ENCODE measurements around the gene SLC1A3. TPM values are rescaled to one million over a fixed set of nuclear protein-coding genes. Genes with fewer than 3 reads are reported as not detected.

The SLC1A3 gene
- total and polyA plus RNA-seq, 7 experiments from 2014 or later, result 0.32 to 3.1 (median 0.62) TPM; not detected in 3

DNA sequence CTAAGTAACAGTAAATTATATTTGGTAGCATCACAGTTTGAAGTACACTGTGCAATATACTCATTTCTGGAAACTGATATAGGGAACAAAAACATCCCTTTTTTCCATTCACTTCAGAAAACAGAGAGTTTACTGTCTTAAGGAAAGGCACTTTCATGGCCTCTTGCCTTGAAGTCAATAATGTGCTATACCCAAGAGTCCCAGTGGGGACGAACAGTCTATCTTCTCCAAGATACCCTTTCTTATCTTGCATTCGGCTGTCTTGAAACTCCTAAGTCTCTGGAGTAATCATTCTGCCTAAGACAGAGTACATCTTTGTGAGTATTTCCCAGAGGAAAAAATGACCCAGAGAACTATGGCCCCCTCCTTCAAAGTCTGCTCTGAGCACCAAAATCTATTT, 107.1 kb downstream of the SLC1A3 start:
- H3K4me1 ChIP-seq (ENCODE audit: control insufficient read depth in 2 of 2, insufficient read depth in 2 of 2, low read length in 2 of 2), result no peaks in the 10 kb centered on the region
- Mint-ChIP-seq H3K27me3 (peaks cover 0 to 4% (median 0%) of the 10 kb centered on the region in 5 donors), H3K4me1 (peaks cover 0 to 4% (median 0%) of the 10 kb centered on the region in 7 donors), H3K36me3 (peaks cover 0 to 12% (median 3%) of the 10 kb centered on the region in 5 donors), H3K9me3 (peaks cover 0 to 8% (median 3%) of the 10 kb centered on the region in 11 donors), H3K4me3 (no peak overlapping the region), H3K27ac (no peak overlapping the region)
- ATAC-seq (no peak), DNase-seq (no peak)
- intact Hi-C loops (cut with micrococcal nuclease), result no loop called here
- no peaks in the 10 kb centered on the region for H3K27me3 ChIP-seq (ENCODE audit: control insufficient read depth in 2 of 2, insufficient read depth in 2 of 2, low read length in 2 of 2)
- ChIA-PET CTCF (no interaction called here), POLR2A (no interaction called here)
- H3K9me3 ChIP-seq (ENCODE audit: control insufficient read depth in 2 of 3, low read length in 3 of 3), result no peaks in the 10 kb centered on the region
- no peaks in the 10 kb centered on the region for H3K36me3 ChIP-seq (ENCODE audit: control insufficient read depth in 2 of 3, insufficient read depth in 3 of 3, low read length in 3 of 3)
- no peak overlapping the region for H3K4me3 ChIP-seq (ENCODE audit: low read length)
- H3K27ac ChIP-seq (ENCODE audit: low read depth, low read length), result no peak overlapping the region

DNA sequence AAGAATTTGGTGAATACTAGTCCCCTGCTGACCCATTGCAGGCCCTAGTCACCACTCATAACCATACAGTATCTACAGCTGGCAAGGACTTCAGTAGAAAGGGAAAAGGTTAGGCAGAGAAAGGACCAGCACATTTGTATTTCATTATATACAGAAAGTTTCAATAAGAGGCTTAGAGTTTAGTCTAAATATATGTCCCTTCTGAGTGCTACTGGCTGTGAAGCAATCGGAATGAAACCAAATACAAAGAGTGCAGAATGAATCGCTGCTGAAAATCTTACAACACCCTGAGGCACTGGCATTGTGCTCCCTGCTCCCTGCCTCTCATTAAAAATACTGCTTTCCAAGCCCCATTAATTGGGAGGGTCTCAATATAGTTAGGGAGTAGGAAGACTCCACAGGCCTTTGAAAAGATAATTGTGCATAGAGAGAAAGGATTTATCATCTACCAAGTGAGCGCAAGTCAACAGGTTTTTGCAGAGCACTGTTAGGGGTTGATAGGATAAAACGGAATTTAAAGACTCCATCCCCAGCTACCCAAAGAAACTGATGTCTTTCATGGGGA, 110.8 kb downstream of the SLC1A3 start:
- H3K27me3 Mint-ChIP-seq, result no peaks in the 10 kb centered on the region
- ChIA-PET POLR2A (no interaction called here), CTCF (no interaction called here)
- no peak overlapping the region for H3K4me3 ChIP-seq (ENCODE audit: low read length)
- H3K27ac Mint-ChIP-seq, result no peak overlapping the region
- no peaks in the 10 kb centered on the region for H3K27me3 ChIP-seq (ENCODE audit: control insufficient read depth in 2 of 2, insufficient read depth in 2 of 2, low read length in 2 of 2)
- peaks cover 0 to 3% (median 0%) of the 10 kb centered on the region in 5 donors for H3K36me3 Mint-ChIP-seq
- ATAC-seq, result no peak
- DNase-seq, result no peak
- no peak overlapping the region for H3K27ac ChIP-seq (ENCODE audit: low read depth, low read length)
- no peaks in the 10 kb centered on the region for H3K4me1 ChIP-seq (ENCODE audit: control insufficient read depth in 2 of 2, insufficient read depth in 2 of 2, low read length in 2 of 2)
- intact Hi-C loops (cut with micrococcal nuclease), result no loop called here
- no peaks in the 10 kb centered on the region for H3K36me3 ChIP-seq (ENCODE audit: control insufficient read depth in 2 of 3, insufficient read depth in 3 of 3, low read length in 3 of 3)
- H3K4me3 Mint-ChIP-seq, result no peak overlapping the region
- peaks cover 0 to 8% (median under 1%) of the 10 kb centered on the region in 7 donors for H3K4me1 Mint-ChIP-seq
- H3K9me3 Mint-ChIP-seq, result no peaks in the 10 kb centered on the region
- H3K9me3 ChIP-seq (ENCODE audit: control insufficient read depth in 2 of 3, low read length in 3 of 3), result no peaks in the 10 kb centered on the region

DNA sequence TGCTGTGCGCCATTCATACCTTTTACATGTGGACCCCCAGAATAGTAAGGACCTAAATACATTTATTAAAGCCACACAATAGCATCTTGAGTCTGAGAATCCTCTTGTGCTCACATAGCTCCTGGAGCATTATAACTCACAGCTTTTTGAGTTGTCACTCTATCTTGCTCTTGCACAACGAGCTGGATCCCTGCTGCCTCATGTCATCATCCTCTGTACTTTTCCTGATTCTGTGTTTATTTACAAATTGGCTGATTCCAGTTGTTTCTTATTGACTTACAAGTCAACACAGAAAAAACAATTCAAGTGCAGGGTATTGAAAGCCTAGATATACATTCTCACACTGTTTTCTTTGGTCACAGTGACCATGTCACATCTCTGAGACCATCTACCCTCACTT, 112.9 kb downstream of the SLC1A3 start:
- ChIA-PET POLR2A (no interaction called here), CTCF (interaction anchor here (1.6 kb wide), 1 partner anchor 11 kb away, joined by 6 read pairs; no protein-coding TSS in a partner anchor)
- peaks cover 0 to 3% (median 0%) of the 10 kb centered on the region in 5 donors for H3K36me3 Mint-ChIP-seq
- no peaks in the 10 kb centered on the region for H3K4me1 ChIP-seq (ENCODE audit: control insufficient read depth in 2 of 2, insufficient read depth in 2 of 2, low read length in 2 of 2)
- peaks cover 12 to 25% (median 20%) of the 10 kb centered on the region in 7 donors for H3K4me1 Mint-ChIP-seq
- no peaks in the 10 kb centered on the region for H3K9me3 ChIP-seq (ENCODE audit: control insufficient read depth in 2 of 3, low read length in 3 of 3)
- no peaks in the 10 kb centered on the region for H3K27me3 ChIP-seq (ENCODE audit: control insufficient read depth in 2 of 2, insufficient read depth in 2 of 2, low read length in 2 of 2)
- DNase-seq (no peak), ATAC-seq (no peak)
- H3K27me3 Mint-ChIP-seq, result no peaks in the 10 kb centered on the region
- H3K9me3 Mint-ChIP-seq, result no peaks in the 10 kb centered on the region
- H3K4me3 ChIP-seq (ENCODE audit: low read length), result no peak overlapping the region
- no peak overlapping the region for H3K27ac Mint-ChIP-seq
- intact Hi-C loops (cut with micrococcal nuclease), result no loop called here
- no peak overlapping the region for H3K4me3 Mint-ChIP-seq
- H3K27ac ChIP-seq (ENCODE audit: low read depth, low read length), result no peak overlapping the region
- H3K36me3 ChIP-seq (ENCODE audit: control insufficient read depth in 2 of 3, insufficient read depth in 3 of 3, low read length in 3 of 3), result no peaks in the 10 kb centered on the region

DNA sequence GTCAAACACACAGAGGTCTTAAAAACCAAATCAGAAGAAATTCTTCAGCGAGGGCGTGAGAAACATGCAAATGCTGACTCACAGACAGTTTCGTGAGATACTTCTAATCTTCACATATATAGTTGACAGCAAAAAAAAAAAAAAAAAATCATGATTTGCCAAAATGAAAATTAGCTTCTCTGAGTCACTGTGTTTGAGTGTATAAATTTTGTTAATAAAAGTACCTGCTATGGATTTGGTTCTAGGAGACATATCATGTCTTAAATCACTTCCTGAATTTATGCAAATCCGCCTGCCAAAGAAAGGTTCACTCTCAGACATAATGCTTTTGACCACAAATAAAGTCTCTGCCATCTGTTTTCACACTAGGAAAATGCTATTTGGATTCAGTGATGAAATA, 114.3 kb downstream of the SLC1A3 start:
- Histone ChIP-seq H3K27ac (ENCODE audit: low read depth, low read length) (no peak overlapping the region), H3K9me3 (ENCODE audit: control insufficient read depth in 2 of 3, low read length in 3 of 3) (no peaks in the 10 kb centered on the region), H3K4me3 (ENCODE audit: low read length) (no peak overlapping the region), H3K36me3 (ENCODE audit: control insufficient read depth in 2 of 3, insufficient read depth in 3 of 3, low read length in 3 of 3) (no peaks in the 10 kb centered on the region), H3K4me1 (ENCODE audit: control insufficient read depth in 2 of 2, insufficient read depth in 2 of 2, low read length in 2 of 2) (peaks cover 0 to 2% of the 10 kb centered on the region in 2 donors), H3K27me3 (ENCODE audit: control insufficient read depth in 2 of 2, insufficient read depth in 2 of 2, low read length in 2 of 2) (no peaks in the 10 kb centered on the region)
- peaks cover 0 to 3% (median 0%) of the 10 kb centered on the region in 5 donors for H3K36me3 Mint-ChIP-seq
- no peak for ATAC-seq
- peaks cover 20 to 35% (median 25%) of the 10 kb centered on the region in 7 donors for H3K4me1 Mint-ChIP-seq
- H3K9me3 Mint-ChIP-seq, result no peaks in the 10 kb centered on the region
- no peak overlapping the region for H3K27ac Mint-ChIP-seq
- ChIA-PET POLR2A (no interaction called here), CTCF (no interaction called here)
- H3K4me3 Mint-ChIP-seq, result no peak overlapping the region
- no peaks in the 10 kb centered on the region for H3K27me3 Mint-ChIP-seq
- DNase-seq, result no peak
- intact Hi-C loops (cut with micrococcal nuclease), result loop anchor here in 1 of 2 donors (10.0 kb wide), 1 partner anchor 394 kb away; no protein-coding TSS in a partner anchor

DNA sequence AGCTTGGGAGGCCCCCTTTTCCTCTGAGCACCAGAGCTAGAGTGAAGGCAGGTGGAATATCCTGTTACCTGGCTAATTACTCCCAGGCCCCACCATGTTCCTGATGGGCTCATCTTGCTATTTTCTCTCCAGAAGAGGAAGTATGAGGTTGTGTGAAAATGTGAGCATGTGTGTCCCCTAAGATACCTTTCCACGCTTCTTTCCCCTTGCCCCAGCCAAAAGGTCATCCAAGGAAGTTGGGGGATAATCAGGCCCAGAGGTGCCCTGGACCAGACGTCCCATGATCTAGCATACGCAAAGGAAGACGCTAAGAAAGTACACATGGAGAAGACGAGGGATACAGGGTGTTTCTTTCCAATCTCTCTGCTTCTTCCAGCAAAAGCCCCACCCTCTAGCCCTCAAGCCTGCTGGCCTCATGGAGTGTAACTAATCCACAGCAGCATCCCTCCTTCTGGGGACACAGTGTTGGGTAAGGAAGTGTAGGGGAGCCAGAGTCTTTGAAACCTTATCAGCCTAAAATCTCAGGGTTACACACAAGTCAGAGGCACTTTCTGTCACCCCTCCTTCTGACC, 115.3 kb downstream of the SLC1A3 start:
- Mint-ChIP-seq H3K27ac (no peak overlapping the region), H3K27me3 (peaks cover 0 to 2% (median 0%) of the 10 kb centered on the region in 5 donors), H3K4me3 (peak overlapping the region in 1 of 10 donors; percentile 9), H3K4me1 (peaks cover 20 to 35% (median 25%) of the 10 kb centered on the region in 7 donors), H3K36me3 (peaks cover 0 to 3% (median 0%) of the 10 kb centered on the region in 5 donors), H3K9me3 (no peaks in the 10 kb centered on the region)
- Histone ChIP-seq H3K27me3 (ENCODE audit: control insufficient read depth in 2 of 2, insufficient read depth in 2 of 2, low read length in 2 of 2) (no peaks in the 10 kb centered on the region), H3K4me3 (ENCODE audit: low read length) (no peak overlapping the region), H3K36me3 (ENCODE audit: control insufficient read depth in 2 of 3, insufficient read depth in 3 of 3, low read length in 3 of 3) (no peaks in the 10 kb centered on the region), H3K9me3 (ENCODE audit: control insufficient read depth in 2 of 3, low read length in 3 of 3) (no peaks in the 10 kb centered on the region), H3K27ac (ENCODE audit: low read depth, low read length) (no peak overlapping the region), H3K4me1 (ENCODE audit: control insufficient read depth in 2 of 2, insufficient read depth in 2 of 2, low read length in 2 of 2) (peaks cover 0 to 2% of the 10 kb centered on the region in 2 donors)
- POLR2A ChIA-PET, result no interaction called here
- DNase-seq, result no peak
- intact Hi-C loops (cut with micrococcal nuclease), result loop anchor here in 1 of 2 donors (10.0 kb wide), 1 partner anchor 393 kb away; no protein-coding TSS in a partner anchor
- ATAC-seq, result no peak
- CTCF ChIA-PET, result no interaction called here

DNA sequence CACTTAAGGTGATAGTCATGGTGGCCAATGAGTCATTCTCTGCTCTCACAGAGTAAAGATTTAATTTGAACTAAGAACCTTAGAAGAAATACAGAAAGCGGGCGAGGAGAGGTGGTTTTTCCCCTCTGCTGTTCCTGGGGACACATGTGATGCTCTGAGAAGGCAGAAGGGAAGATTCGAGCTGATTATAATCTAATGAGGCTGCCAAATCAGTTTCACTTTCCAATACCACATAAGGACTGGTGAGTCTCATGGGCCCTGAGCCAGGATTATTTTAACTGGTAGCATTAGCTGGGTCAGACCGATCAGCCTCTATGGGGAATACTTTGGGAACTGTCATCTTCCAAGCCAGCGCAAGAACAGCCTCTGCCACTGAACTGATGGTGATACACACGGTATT, 116.5 kb downstream of the SLC1A3 start:
- H3K9me3 Mint-ChIP-seq, result no peaks in the 10 kb centered on the region
- peak overlapping the region in 2 of 9 donors; percentile 8 to 68 for H3K27ac Mint-ChIP-seq
- ChIA-PET POLR2A (interaction anchor here (1.5 kb wide), 1 partner anchor 14 kb away, joined by 4 read pairs; no protein-coding TSS in a partner anchor), CTCF (no interaction called here)
- no peaks in the 10 kb centered on the region for H3K9me3 ChIP-seq (ENCODE audit: control insufficient read depth in 2 of 3, low read length in 3 of 3)
- no peak overlapping the region for H3K27ac ChIP-seq (ENCODE audit: low read depth, low read length)
- no peak for ATAC-seq
- H3K4me1 ChIP-seq (ENCODE audit: control insufficient read depth in 2 of 2, insufficient read depth in 2 of 2, low read length in 2 of 2), result peaks cover 0 to 2% of the 10 kb centered on the region in 2 donors
- H3K27me3 Mint-ChIP-seq, result peaks cover 0 to 3% (median 0%) of the 10 kb centered on the region in 5 donors
- H3K36me3 Mint-ChIP-seq, result no peaks in the 10 kb centered on the region
- no peaks in the 10 kb centered on the region for H3K27me3 ChIP-seq (ENCODE audit: control insufficient read depth in 2 of 2, insufficient read depth in 2 of 2, low read length in 2 of 2)
- DNase-seq, result no peak
- H3K4me3 Mint-ChIP-seq, result peak overlapping the region in 7 of 10 donors; percentile 8 to 74 (median 35)
- intact Hi-C loops (cut with micrococcal nuclease), result loop anchor here in 1 of 2 donors (10.0 kb wide), 1 partner anchor 392 kb away; no protein-coding TSS in a partner anchor
- no peak overlapping the region for H3K4me3 ChIP-seq (ENCODE audit: low read length)
- H3K36me3 ChIP-seq (ENCODE audit: control insufficient read depth in 2 of 3, insufficient read depth in 3 of 3, low read length in 3 of 3), result no peaks in the 10 kb centered on the region
- peaks cover 20 to 35% (median 25%) of the 10 kb centered on the region in 7 donors for H3K4me1 Mint-ChIP-seq

All from naive thymus-derived CD4-positive, alpha-beta T cell (primary cell).